Osteocyte (in vitro differentiated cells): ENCODE results near the gene CCNK. TPM values are rescaled to one million over a fixed set of nuclear protein-coding genes. Genes with fewer than 3 reads are reported as not detected.
A peak's percentile ranks its signal among the peaks of the same experiment; 100 is the strongest.

Experiments used
- DNase-seq: peaks from one replicate; pipeline ENCODE4 v3.0.0; 2021; ENCODE audit warnings: mixed read lengths; ENCODE audit not compliant: unreplicated experiment; ENCODE audit errors: extremely low spot score
- H3K27ac Mint-ChIP-seq: one replicate; pipeline ENCODE4 v1.8.0; 2021; ENCODE audit warnings: mild to moderate bottlenecking, mixed read lengths; ENCODE audit not compliant: unreplicated experiment
- H3K27me3 Mint-ChIP-seq: one replicate; pipeline ENCODE4 v1.8.0; 2021; ENCODE audit warnings: mixed read lengths; ENCODE audit not compliant: unreplicated experiment
- H3K36me3 Mint-ChIP-seq: one replicate; pipeline ENCODE4 v1.8.0; 2021; ENCODE audit warnings: mixed read lengths; ENCODE audit not compliant: unreplicated experiment
- H3K4me1 Mint-ChIP-seq: one replicate; pipeline ENCODE4 v1.8.0; 2021; ENCODE audit warnings: mixed read lengths; ENCODE audit not compliant: unreplicated experiment
- H3K4me3 Mint-ChIP-seq: one replicate; pipeline ENCODE4 v1.8.0; 2021; ENCODE audit warnings: mild to moderate bottlenecking, moderate library complexity, mixed read lengths; ENCODE audit not compliant: unreplicated experiment
- H3K9me3 Mint-ChIP-seq: one replicate; pipeline ENCODE4 v1.8.0; 2021; ENCODE audit warnings: mixed read lengths; ENCODE audit not compliant: unreplicated experiment
- CTCF ChIP-seq: fragments of 200-600 bp; sonication (generic); IDR thresholded peaks from 2 replicates; pipeline ENCODE4 v1.5.0; 2021; ENCODE audit warnings: antibody characterized with exemption, mild to moderate bottlenecking, moderate library complexity
- total RNA-seq: library from RNA; stranded (reverse); gene quantifications from 2 replicates; pipeline ENCODE4 v1.2.1, GENCODE V29; 2021

Gene CCNK
- total RNA-seq, 1 donor from 2014 or later = 57.4 TPM

GRCh38 chr14:99525699-99526080 lies 44.5 kb downstream of the CCNK start:
- Mint-ChIP-seq H3K36me3 (no peaks in the 10 kb centered on the region), H3K4me1 (peaks cover 44% of the 10 kb centered on the region), H3K27me3 (no peaks in the 10 kb centered on the region), H3K9me3 (no peaks in the 10 kb centered on the region), H3K4me3 (no peak overlapping the region), H3K27ac (no peak overlapping the region)
- DNase-seq = no peak
- TF ChIP-seq CTCF = no peak

GRCh38 chr14:99527026-99527425 lies 45.8 kb downstream of the CCNK start:
- no peak for DNase-seq
- no peak overlapping the region for H3K27ac Mint-ChIP-seq
- no peaks in the 10 kb centered on the region for H3K9me3 Mint-ChIP-seq
- H3K36me3 Mint-ChIP-seq = no peaks in the 10 kb centered on the region
- no peak overlapping the region for H3K4me3 Mint-ChIP-seq
- peaks cover 55% of the 10 kb centered on the region for H3K4me1 Mint-ChIP-seq
- no peak for TF ChIP-seq CTCF
- no peaks in the 10 kb centered on the region for H3K27me3 Mint-ChIP-seq

GRCh38 chr14:99527427-99528076 lies 46.3 kb downstream of the CCNK start:
- Mint-ChIP-seq H3K9me3 (no peaks in the 10 kb centered on the region), H3K27ac (no peak overlapping the region), H3K4me1 (peaks cover 56% of the 10 kb centered on the region), H3K4me3 (no peak overlapping the region), H3K27me3 (no peaks in the 10 kb centered on the region), H3K36me3 (no peaks in the 10 kb centered on the region)
- no peak for DNase-seq
- TF ChIP-seq CTCF = no peak

GRCh38 chr14:99529899-99530298 lies 48.7 kb downstream of the CCNK start:
- H3K4me1 Mint-ChIP-seq = peaks cover 49% of the 10 kb centered on the region
- no peak for TF ChIP-seq CTCF
- no peaks in the 10 kb centered on the region for H3K36me3 Mint-ChIP-seq
- H3K27me3 Mint-ChIP-seq = no peaks in the 10 kb centered on the region
- no peak for DNase-seq
- H3K4me3 Mint-ChIP-seq = no peak overlapping the region
- no peaks in the 10 kb centered on the region for H3K9me3 Mint-ChIP-seq
- peak overlapping the region; percentile 92 for H3K27ac Mint-ChIP-seq

GRCh38 chr14:99530407-99531155 lies 49.4 kb downstream of the CCNK start:
- no peak for DNase-seq
- Mint-ChIP-seq H3K27ac (peak overlapping the region; percentile 92), H3K4me3 (no peak overlapping the region)

More at GRCh38 chr14:99530407-99531155, 49.4 kb downstream of the CCNK start:
- no peaks in the 10 kb centered on the region for H3K36me3 Mint-ChIP-seq
- H3K27me3 Mint-ChIP-seq = no peaks in the 10 kb centered on the region
- H3K4me1 Mint-ChIP-seq = peaks cover 49% of the 10 kb centered on the region
- no peaks in the 10 kb centered on the region for H3K9me3 Mint-ChIP-seq
- TF ChIP-seq CTCF = no peak
